ENCODE measurements around the gene ATOSA.

The ATOSA gene

DNA sequence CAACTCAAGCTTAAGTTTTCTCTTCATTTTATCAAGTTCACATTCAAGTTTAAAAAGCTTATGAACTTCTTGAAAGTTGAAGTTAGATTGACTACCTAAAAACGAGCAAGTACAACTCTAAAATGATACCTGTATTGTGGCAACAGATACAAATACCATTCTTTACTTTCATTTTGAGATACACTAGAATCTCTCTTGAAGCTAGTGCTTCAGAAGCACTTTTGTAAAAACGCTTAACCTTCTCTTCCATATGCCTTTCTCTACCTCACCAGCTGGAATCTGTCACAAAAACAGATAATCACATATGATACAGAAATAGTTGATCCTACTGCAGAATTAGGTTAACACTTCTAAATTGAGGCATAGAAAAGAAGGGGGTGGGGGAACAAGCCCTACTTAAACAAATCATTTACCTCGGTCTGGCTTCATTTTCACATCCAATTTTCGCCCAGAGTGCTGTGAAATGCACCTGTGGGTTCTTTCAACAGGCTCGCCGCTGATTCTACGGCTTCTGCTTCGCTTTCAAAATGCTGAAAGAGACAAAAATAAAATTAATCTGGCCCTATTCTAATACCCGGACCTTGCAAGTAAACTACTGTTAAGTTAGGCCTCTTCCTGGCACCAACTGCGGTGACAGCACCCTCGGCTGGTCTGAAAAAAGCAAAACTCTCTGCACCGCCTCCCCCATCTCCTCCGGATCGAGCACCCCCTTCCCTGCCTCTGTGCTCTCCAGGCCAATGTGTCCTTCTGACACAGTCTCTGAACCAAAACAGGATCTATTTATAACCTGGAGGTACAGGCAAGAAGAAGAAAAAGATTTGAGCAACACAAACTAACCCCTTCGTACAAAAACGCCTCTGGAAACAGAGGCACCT lies 1.4 kb downstream of the ATOSA start:
- Histone ChIP-seq H3K36me3 (replicated peaks) (no peaks in the 10 kb centered on the region; the same call in 1 of the 2 replicates), H3K4me3 (peak overlapping the region; percentile 76), H3K27me3 (ENCODE audit: low read depth) (peaks cover 8% of the 10 kb centered on the region; the same call in 1 of the 2 replicates), H3K9me3 (no peaks in the 10 kb centered on the region), H3K4me1 (peaks cover 19% of the 10 kb centered on the region)
- peak; percentile 60 to 64 for DNase-seq (ENCODE audit: low spot score in 2 of 2)
- in situ Hi-C loops (cut with MboI; ENCODE audit: low sequenced_read_pairs), result no loop called here

DNA sequence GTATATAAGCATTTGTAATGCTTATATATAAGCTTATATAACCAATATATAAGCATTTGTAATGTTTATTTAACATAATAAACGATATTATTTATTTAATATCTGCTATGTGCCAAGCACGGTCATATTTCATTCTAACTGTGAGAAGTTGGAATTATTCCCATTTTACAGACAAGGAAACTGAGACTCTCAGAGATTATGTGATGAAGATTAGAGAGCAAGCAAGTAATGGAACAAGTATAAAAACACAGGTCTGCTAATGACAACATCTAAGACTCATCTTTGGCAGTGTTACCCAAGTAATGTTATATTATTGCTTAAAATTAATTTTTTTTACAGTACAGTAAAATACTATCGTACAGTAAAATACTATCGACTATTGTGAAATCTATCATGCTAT lies 4.4 kb downstream of the ATOSA start:
- in situ Hi-C loops (cut with MboI; ENCODE audit: low sequenced_read_pairs), result no loop called here
- no peaks in the 10 kb centered on the region; the same call in 1 of the 2 replicates for H3K36me3 ChIP-seq (replicated peaks)
- no peaks in the 10 kb centered on the region for H3K27me3 ChIP-seq (ENCODE audit: low read depth)
- H3K9me3 ChIP-seq, result no peaks in the 10 kb centered on the region
- peaks cover 19% of the 10 kb centered on the region for H3K4me1 ChIP-seq
- DNase-seq (ENCODE audit: low spot score in 2 of 2), result no peak
- no peak overlapping the region for H3K4me3 ChIP-seq

- H3K27me3 ChIP-seq (ENCODE audit: low read depth), result no peaks in the 10 kb centered on the region
- in situ Hi-C loops (cut with MboI; ENCODE audit: low sequenced_read_pairs), result no loop called here
- no peaks in the 10 kb centered on the region; the same call in 1 of the 2 replicates for H3K36me3 ChIP-seq (replicated peaks)
- H3K4me3 ChIP-seq, result no peak overlapping the region
- H3K9me3 ChIP-seq, result no peaks in the 10 kb centered on the region
- no peak for DNase-seq (ENCODE audit: low spot score in 2 of 2)
- peaks cover 19% of the 10 kb centered on the region for H3K4me1 ChIP-seq
Observed at GRCh38 chr15:52673734-52674133, 5.5 kb downstream of the ATOSA start.

- no peaks in the 10 kb centered on the region for H3K9me3 ChIP-seq
- in situ Hi-C loops (cut with MboI; ENCODE audit: low sequenced_read_pairs), result no loop called here
- H3K27me3 ChIP-seq (ENCODE audit: low read depth), result no peaks in the 10 kb centered on the region
- H3K4me3 ChIP-seq, result no peak overlapping the region
- H3K36me3 ChIP-seq (replicated peaks), result no peaks in the 10 kb centered on the region; the same call in 1 of the 2 replicates
- peaks cover 19% of the 10 kb centered on the region for H3K4me1 ChIP-seq
- no peak for DNase-seq (ENCODE audit: low spot score in 2 of 2)
Observed at GRCh38 chr15:52673312-52673711, 5.9 kb downstream of the ATOSA start.

DNA sequence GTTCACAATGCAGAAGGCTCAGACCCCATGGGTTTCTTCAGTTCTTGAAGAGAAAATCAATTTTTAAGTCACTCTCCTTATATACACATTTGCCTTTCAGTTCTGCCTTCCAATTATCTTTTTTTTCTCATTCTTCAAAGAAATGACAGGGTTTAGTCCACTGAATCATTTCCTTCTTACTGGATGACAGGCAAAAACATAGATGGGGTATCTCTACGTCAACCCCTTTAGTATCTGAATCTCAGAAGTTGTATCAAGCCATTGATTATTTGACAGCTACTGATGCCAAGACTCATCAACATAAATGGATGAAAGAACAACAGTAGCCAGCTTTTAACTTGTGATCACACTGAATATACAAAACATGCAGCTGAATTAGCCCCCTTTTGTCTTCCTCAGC lies 6.5 kb downstream of the ATOSA start:
- Histone ChIP-seq H3K36me3 (replicated peaks) (no peaks in the 10 kb centered on the region; the same call in 1 of the 2 replicates), H3K4me3 (no peak overlapping the region), H3K4me1 (peaks cover 18% of the 10 kb centered on the region), H3K9me3 (no peaks in the 10 kb centered on the region), H3K27me3 (ENCODE audit: low read depth) (no peaks in the 10 kb centered on the region)
- DNase-seq (ENCODE audit: low spot score in 2 of 2), result no peak
- in situ Hi-C loops (cut with MboI; ENCODE audit: low sequenced_read_pairs), result no loop called here

- Histone ChIP-seq H3K4me3 (no peak overlapping the region), H3K27me3 (ENCODE audit: low read depth) (no peaks in the 10 kb centered on the region), H3K9me3 (no peaks in the 10 kb centered on the region), H3K4me1 (peaks cover 8% of the 10 kb centered on the region), H3K36me3 (replicated peaks) (no peaks in the 10 kb centered on the region; the same call in 1 of the 2 replicates)
- in situ Hi-C loops (cut with MboI; ENCODE audit: low sequenced_read_pairs), result no loop called here
- DNase-seq (ENCODE audit: low spot score in 2 of 2), result no peak
Observed at GRCh38 chr15:52670087-52670486, 9.1 kb downstream of the ATOSA start.

- DNase-seq (ENCODE audit: low spot score in 2 of 2), result no peak
- Histone ChIP-seq H3K27me3 (ENCODE audit: low read depth) (no peaks in the 10 kb centered on the region), H3K9me3 (no peaks in the 10 kb centered on the region), H3K4me1 (peaks cover under 1% of the 10 kb centered on the region), H3K4me3 (no peak overlapping the region), H3K36me3 (replicated peaks) (no peaks in the 10 kb centered on the region; the same call in 1 of the 2 replicates)
- in situ Hi-C loops (cut with MboI; ENCODE audit: low sequenced_read_pairs), result no loop called here
Observed at GRCh38 chr15:52668133-52668532, 11.1 kb downstream of the ATOSA start.

GRCh38 chr15:52667597-52667996 lies 11.6 kb downstream of the ATOSA start:
- H3K9me3 ChIP-seq, result no peaks in the 10 kb centered on the region
- no peaks in the 10 kb centered on the region for H3K36me3 ChIP-seq (replicated peaks)
- H3K4me3 ChIP-seq, result no peak overlapping the region
- no peak for DNase-seq (ENCODE audit: low spot score in 2 of 2)
- H3K27me3 ChIP-seq (ENCODE audit: low read depth), result no peaks in the 10 kb centered on the region
- in situ Hi-C loops (cut with MboI; ENCODE audit: low sequenced_read_pairs), result no loop called here
- H3K4me1 ChIP-seq, result no peaks in the 10 kb centered on the region

DNA sequence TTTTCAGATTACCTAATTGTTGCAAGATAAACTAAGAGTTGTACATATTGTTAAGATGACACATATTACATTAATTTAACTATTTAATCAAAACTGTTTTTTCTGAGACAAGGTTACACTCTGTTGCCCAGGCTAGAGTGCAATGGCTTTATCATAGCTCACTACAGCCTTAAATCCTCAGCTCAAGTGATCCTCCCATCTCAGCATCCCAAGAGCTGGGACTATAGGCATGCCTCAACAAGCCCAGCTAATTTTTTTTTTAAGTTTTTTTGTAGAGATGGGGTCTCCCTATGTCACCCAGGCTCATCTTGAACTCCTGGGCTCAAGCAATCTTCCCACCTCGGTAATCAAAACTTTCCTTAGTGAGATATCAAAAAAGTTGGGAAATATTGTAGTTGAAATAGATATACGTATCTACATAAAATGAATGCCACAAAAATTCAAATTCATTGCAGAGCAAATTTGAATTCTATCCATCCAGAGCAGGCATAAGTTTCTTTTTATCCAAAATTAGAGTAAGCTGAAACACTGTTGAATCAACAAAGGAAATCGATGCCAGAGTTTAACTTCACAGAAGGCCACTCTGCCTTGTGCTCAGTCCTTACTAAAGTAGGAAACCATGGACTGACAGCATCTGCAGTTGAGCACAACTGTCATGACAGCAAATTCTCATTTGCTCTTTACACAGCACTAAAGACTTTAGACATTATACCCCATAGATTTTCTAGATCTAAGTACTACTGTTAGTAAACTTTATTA lies 15.5 kb downstream of the ATOSA start:
- Histone ChIP-seq H3K9me3 (no peaks in the 10 kb centered on the region), H3K4me1 (no peaks in the 10 kb centered on the region), H3K36me3 (replicated peaks) (no peaks in the 10 kb centered on the region), H3K4me3 (no peak overlapping the region), H3K27me3 (ENCODE audit: low read depth) (no peaks in the 10 kb centered on the region)
- in situ Hi-C loops (cut with MboI; ENCODE audit: low sequenced_read_pairs), result no loop called here
- no peak for DNase-seq (ENCODE audit: low spot score in 2 of 2)

- no peaks in the 10 kb centered on the region for H3K9me3 ChIP-seq
- H3K36me3 ChIP-seq (replicated peaks), result no peaks in the 10 kb centered on the region
- no peak overlapping the region for H3K4me3 ChIP-seq
- H3K27me3 ChIP-seq (ENCODE audit: low read depth), result no peaks in the 10 kb centered on the region
- in situ Hi-C loops (cut with MboI; ENCODE audit: low sequenced_read_pairs), result no loop called here
- no peak for DNase-seq (ENCODE audit: low spot score in 2 of 2)
- H3K4me1 ChIP-seq, result no peaks in the 10 kb centered on the region
Observed at GRCh38 chr15:52661909-52662308, 17.3 kb downstream of the ATOSA start.

DNA sequence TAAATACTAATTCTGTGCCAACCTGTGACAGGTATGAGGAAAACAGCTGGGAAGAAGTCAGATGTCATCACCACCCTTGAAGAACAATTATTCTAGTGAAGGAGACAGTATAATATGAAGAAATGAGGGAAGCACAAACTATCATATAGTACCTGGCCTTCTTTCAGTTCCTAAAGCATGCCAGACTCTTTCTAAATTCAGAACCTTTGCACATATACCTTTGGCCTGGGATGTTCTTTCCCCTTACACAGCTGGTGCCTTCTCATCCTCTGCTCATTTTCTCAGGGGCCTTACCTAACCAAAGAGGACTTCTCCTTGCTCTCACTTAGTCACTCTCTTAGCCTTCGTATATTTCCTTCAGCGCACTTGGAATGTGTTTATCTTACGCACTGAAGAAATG lies 19.0 kb downstream of the ATOSA start:
- Histone ChIP-seq H3K9me3 (no peaks in the 10 kb centered on the region), H3K4me3 (no peak overlapping the region), H3K27me3 (ENCODE audit: low read depth) (no peaks in the 10 kb centered on the region), H3K36me3 (replicated peaks) (no peaks in the 10 kb centered on the region), H3K4me1 (no peaks in the 10 kb centered on the region)
- DNase-seq (ENCODE audit: low spot score in 2 of 2), result no peak
- in situ Hi-C loops (cut with MboI; ENCODE audit: low sequenced_read_pairs), result no loop called here

DNA sequence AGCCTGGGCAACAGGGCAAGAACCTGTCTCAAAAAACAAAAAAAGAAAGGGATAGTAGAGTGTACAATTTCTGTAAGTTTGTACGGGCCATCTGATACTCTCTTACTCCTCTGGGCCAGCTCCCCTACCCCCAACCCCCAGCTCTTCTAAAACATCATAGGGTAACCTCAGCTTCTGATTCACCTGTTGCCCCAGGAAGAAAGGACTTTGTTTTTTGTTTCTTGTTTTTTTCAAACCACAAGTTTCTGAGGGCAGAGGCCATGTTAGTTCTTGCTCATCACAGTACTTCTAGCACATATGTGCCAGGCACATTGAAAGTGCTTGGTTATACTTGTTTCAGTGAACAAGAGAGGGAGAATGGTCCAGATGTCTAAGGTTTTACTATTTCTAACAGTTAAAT lies 20.2 kb downstream of the ATOSA start:
- DNase-seq (ENCODE audit: low spot score in 2 of 2), result no peak
- H3K4me1 ChIP-seq, result no peaks in the 10 kb centered on the region
- no peaks in the 10 kb centered on the region for H3K9me3 ChIP-seq
- in situ Hi-C loops (cut with MboI; ENCODE audit: low sequenced_read_pairs), result no loop called here
- no peak overlapping the region for H3K4me3 ChIP-seq
- no peaks in the 10 kb centered on the region for H3K36me3 ChIP-seq (replicated peaks)
- H3K27me3 ChIP-seq (ENCODE audit: low read depth), result no peaks in the 10 kb centered on the region

DNA sequence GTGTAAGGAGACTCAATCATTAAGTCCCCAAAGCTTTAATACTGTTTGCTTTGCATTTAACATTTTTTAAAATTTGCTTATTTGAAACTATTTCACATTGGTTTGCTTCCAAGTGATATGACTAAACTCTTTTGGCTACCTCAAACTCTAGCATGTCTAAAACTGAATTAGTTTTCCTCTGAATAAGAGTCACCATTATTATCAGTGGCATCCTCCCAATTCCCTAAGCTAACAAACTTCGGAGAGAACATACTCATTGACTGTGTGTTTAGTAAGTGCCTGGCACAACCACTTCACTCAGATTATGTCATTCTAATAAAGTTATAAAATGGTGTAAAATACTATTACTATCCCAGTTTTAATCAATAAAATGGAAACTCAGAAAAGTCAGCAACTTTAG lies 21.9 kb downstream of the ATOSA start:
- Histone ChIP-seq H3K36me3 (replicated peaks) (no peaks in the 10 kb centered on the region), H3K4me3 (no peak overlapping the region), H3K4me1 (peaks cover 9% of the 10 kb centered on the region), H3K27me3 (ENCODE audit: low read depth) (no peaks in the 10 kb centered on the region), H3K9me3 (no peaks in the 10 kb centered on the region)
- no peak for DNase-seq (ENCODE audit: low spot score in 2 of 2)
- in situ Hi-C loops (cut with MboI; ENCODE audit: low sequenced_read_pairs), result no loop called here

DNA sequence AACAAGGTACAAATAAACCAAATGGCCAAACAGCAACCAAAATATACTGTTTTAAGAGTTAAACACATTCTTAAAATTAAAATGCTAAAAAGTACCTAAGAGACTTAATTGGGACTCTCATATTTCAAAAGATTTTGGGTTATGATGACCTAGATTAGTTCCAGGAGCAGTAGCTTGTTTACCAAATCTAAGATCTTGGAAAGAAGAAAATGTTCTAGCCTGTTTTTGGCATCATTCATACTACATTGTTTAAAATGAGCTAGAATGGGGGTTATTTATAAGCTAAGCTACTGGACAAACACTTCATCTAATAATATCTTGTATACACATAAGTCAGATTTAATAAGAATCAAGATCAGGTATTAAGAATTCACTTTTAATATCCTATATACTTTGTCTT lies 22.8 kb downstream of the ATOSA start:
- Histone ChIP-seq H3K4me3 (no peak overlapping the region), H3K36me3 (replicated peaks) (no peaks in the 10 kb centered on the region), H3K4me1 (peaks cover 12% of the 10 kb centered on the region), H3K27me3 (ENCODE audit: low read depth) (no peaks in the 10 kb centered on the region), H3K9me3 (no peaks in the 10 kb centered on the region)
- in situ Hi-C loops (cut with MboI; ENCODE audit: low sequenced_read_pairs), result no loop called here
- no peak for DNase-seq (ENCODE audit: low spot score in 2 of 2)

Data from HAP-1 (cell line).